Pancreas (tissue), 10 donors: Measurements from ENCODE around the gene RPL11. TPM values are rescaled to one million over a fixed set of nuclear protein-coding genes. Genes with fewer than 3 reads are reported as not detected.

Experiments
- ATAC-seq, 4 donors: fragments of 200-7000 bp; cut with Tn5 transposase; one replicate each; pipeline versions ENCODE4 v1.8.0 to v1.9.1; 2020; ENCODE audit warnings: mild to moderate bottlenecking in 4 of 4, moderate library complexity in 4 of 4
- DNase-seq, 6 donors: peaks; one replicate each; pipeline ENCODE4 v3.0.0-alpha.2; 2020
- FAIRE-seq: peaks from 2 replicates; lab custom pipeline; 2012; peaks lifted over from hg19 to GRCh38; lab: Jason Lieb, UNC
- H3K27ac ChIP-seq, 4 donors: fragments of 200-600 bp; sonication (generic); 1 replicate in 3 of 4; 2 replicates in 1 of 4; pipeline versions ENCODE4 v1.5.0 to v1.8.0; 2020
- H3K27me3 ChIP-seq, 4 donors: fragments of 200-600 bp; one replicate each; pipeline ENCODE4 v1.8.0; 2021
- H3K36me3 ChIP-seq, 3 donors: fragments of 200-600 bp; sonication (generic) in 1 of 3; one replicate each; pipeline versions ENCODE4 v1.5.0 to v1.8.0; 2020 to 2021
- H3K4me1 ChIP-seq, 3 donors: fragments of 200-600 bp; one replicate each; pipeline ENCODE4 v1.8.0; 2021
- H3K4me3 ChIP-seq, 4 donors: fragments of 200-600 bp; sonication (generic) in 2 of 4; one replicate each; pipeline versions ENCODE4 v1.5.0 to v1.8.0; 2020 to 2021
- H3K9me3 ChIP-seq, 4 donors: fragments of 200-600 bp; one replicate each; pipeline ENCODE4 v1.8.0; 2021
- WGBS, 2 donors: extraction: QIAGEN DNeasy Blood & Tissue Kit; methylation state at CpG; one replicate each; pipeline ENCODE4 v1.1.7; 2013; 5-methylcytosine and 5-hydroxymethylcytosine counted together
- intact Hi-C, 3 donors: fragments of 100-400 bp; cut with DNase I; formaldehyde crosslinking; loops; one replicate each; pipeline versions ENCODE4 v1.11.1 to v1.14.2; 2022
- polyA plus RNA-seq, 2 donors: library from polyadenylated mRNA; stranded (reverse); fragments of 200-250 nt; gene quantifications; one replicate each; pipeline ENCODE4 v1.2.3, GENCODE V29; 2013
- total RNA-seq, 6 donors: library from RNA; stranded (reverse); fragmentation: NEBNext Ultra II Directional in 4 of 6; extraction: Animal tissue kit (Norgen Biotek cat#: 25700) in 4 of 6; gene quantifications; one replicate each; pipeline versions ENCODE4 v1.2.1 to v1.2.4, GENCODE V29; 2021 to 2023
- TF ChIP-seq, protein P1 (sequence below), 4 donors: fragments of 200-600 bp; sonication (generic) in 3 of 4; IDR thresholded peaks; one replicate each; pipeline versions ENCODE4 v1.5.0 to v1.8.0; 2021; ENCODE audit warnings: antibody characterized with exemption in 4 of 4
- donor health status: healthy with polysubstance abuse.
- donor health status: DM: no; HTN: no; CAD: no; lungs with moderate emphysema.
- donor health status: DM: no; HTN: no; CAD: no.
- donor health status: control.
- donor health status: control.
- donor health status: Bipolar disorder and iron deficiency.
- donor health status: DM: yes; HTN: yes; CAD: no.
- donor health status: DM: no; HTN: no; CAD: no.
- donor health status: DM: no; HTN: no; CAD: no.
- donor health status: DM: yes; HTN: yes; CAD: no.

RPL11 gene
- total and polyA plus RNA-seq, 8 donors = 511 to 1,484 (median 734) TPM

DNA sequence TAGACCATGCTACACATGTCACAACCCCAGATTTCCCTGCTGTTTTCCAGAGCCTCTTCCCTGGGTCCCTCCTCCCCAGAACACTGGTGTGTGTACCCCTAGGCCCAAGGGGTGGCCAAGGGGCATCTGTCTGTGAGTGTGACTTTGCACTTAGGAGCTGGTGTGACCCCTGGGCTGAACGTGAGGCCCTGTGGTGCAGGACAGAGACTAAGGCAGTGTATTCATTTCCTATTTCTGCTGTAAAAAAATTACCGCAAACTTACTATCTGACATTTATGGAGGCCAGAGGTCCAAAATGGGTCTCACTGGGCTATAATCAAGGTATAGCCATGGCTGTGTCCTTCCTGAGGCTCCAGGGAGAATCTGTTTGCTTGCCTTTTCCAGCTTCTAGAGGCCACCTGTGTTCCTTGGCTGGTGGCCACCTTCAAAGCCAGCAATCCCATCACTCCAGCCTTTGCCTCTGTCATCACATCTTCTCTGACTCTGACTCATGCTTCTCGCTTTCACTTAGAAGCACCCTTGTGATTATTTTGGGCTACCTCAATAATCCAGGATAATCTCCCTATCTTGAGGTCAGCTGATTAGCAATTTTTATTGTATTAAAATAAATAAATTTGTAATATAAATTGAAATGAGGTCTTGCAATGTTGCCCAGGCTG lies 27.7 kb downstream of the RPL11 start:
- H3K4me3 ChIP-seq = no peak overlapping the region
- H3K4me1 ChIP-seq = no peaks in the 10 kb centered on the region
- FAIRE-seq = no peak
- H3K27ac ChIP-seq = no peak overlapping the region
- DNase-seq = no peak
- WGBS, 2 donors = 86 to 87% methylated on average over 3 of the region's 3 CpGs
- H3K36me3 ChIP-seq = no peaks in the 10 kb centered on the region
- ATAC-seq = peak in 3 of 4 donors; percentile 39 to 50 (median 47)
- TF ChIP-seq, protein P1, sequence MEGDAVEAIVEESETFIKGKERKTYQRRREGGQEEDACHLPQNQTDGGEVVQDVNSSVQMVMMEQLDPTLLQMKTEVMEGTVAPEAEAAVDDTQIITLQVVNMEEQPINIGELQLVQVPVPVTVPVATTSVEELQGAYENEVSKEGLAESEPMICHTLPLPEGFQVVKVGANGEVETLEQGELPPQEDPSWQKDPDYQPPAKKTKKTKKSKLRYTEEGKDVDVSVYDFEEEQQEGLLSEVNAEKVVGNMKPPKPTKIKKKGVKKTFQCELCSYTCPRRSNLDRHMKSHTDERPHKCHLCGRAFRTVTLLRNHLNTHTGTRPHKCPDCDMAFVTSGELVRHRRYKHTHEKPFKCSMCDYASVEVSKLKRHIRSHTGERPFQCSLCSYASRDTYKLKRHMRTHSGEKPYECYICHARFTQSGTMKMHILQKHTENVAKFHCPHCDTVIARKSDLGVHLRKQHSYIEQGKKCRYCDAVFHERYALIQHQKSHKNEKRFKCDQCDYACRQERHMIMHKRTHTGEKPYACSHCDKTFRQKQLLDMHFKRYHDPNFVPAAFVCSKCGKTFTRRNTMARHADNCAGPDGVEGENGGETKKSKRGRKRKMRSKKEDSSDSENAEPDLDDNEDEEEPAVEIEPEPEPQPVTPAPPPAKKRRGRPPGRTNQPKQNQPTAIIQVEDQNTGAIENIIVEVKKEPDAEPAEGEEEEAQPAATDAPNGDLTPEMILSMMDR (IDR thresholded peaks at IDR 0.05) = no peak
- H3K9me3 ChIP-seq = no peaks in the 10 kb centered on the region
- intact Hi-C loops = no loop called here
- H3K27me3 ChIP-seq = no peaks in the 10 kb centered on the region

DNA sequence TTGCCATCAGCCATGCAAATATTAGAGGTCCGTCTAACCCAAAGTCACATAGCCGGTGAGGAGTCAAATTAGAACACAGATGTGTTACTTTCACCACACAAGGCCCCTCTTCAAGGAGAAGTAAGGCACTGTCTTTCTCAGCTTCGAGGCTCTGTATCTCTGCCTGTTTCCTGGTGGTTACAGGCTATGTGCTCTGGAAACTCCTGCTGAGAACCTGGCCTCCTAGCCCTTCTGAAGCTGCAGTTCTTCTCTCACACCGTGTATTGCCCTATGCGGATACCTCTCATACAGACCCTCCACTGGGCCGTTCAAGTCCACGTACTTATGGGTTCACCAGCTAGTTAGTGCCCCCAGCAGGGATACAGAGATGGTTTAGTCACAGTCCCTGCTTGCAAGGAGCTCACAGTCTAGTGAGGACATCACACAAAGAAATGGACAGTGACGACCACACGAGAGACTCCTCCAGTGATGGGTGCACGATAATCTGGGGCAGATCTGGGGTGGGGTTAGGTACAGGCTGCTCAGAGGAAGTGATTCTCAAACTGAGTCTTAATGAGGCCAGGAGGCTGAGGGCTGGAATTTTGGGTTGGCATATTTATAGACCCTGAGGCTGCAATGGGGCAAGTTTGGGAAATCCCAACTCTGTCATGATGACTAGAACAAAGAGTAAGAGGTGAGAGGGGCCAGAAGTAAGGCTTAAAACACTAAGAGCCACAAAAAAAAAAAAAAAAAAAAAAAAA lies 28.8 kb downstream of the RPL11 start:
- TF ChIP-seq, protein P1 (IDR thresholded peaks at IDR 0.05) = no peak
- no peaks in the 10 kb centered on the region for H3K36me3 ChIP-seq
- FAIRE-seq (no peak), DNase-seq (no peak), ATAC-seq (no peak)
- intact Hi-C loops = no loop called here
- H3K4me1 ChIP-seq = no peaks in the 10 kb centered on the region
- no peak overlapping the region for H3K27ac ChIP-seq
- no peaks in the 10 kb centered on the region for H3K9me3 ChIP-seq
- H3K27me3 ChIP-seq = no peaks in the 10 kb centered on the region
- 88% methylated on average over 10 of the region's 10 CpGs for WGBS, 2 donors
- H3K4me3 ChIP-seq = no peak overlapping the region

DNA sequence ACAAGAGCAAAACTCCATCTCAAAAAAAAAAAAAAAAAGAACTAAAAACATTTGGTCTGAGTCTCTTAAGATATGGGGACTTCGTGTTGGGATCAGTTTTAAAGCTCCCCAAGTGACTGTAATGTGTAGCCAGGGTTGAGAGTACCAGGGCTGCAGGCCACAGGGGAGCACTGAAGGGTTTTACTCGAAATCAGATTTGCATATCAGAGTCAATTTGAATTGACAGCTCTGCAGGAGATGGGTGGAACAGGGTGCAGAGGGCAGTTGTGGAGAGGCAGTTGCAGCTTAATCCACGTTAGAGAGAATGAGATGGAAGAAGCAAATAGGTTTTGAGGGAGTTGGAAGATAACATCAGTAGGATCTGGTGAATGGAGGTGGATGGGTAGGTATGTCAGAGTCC lies 31.0 kb downstream of the RPL11 start:
- H3K4me3 ChIP-seq = no peak overlapping the region
- intact Hi-C loops = no loop called here
- WGBS, 2 donors = 71 to 79% methylated on average over 3 of the region's 3 CpGs
- H3K4me1 ChIP-seq = peaks cover 7 to 13% (median 12%) of the 10 kb centered on the region in 3 donors
- no peaks in the 10 kb centered on the region for H3K36me3 ChIP-seq
- H3K27me3 ChIP-seq = no peaks in the 10 kb centered on the region
- no peak for ATAC-seq
- no peak overlapping the region for H3K27ac ChIP-seq
- TF ChIP-seq, protein P1 (IDR thresholded peaks at IDR 0.05) = no peak
- FAIRE-seq = no peak
- DNase-seq = no peak
- no peaks in the 10 kb centered on the region for H3K9me3 ChIP-seq

DNA sequence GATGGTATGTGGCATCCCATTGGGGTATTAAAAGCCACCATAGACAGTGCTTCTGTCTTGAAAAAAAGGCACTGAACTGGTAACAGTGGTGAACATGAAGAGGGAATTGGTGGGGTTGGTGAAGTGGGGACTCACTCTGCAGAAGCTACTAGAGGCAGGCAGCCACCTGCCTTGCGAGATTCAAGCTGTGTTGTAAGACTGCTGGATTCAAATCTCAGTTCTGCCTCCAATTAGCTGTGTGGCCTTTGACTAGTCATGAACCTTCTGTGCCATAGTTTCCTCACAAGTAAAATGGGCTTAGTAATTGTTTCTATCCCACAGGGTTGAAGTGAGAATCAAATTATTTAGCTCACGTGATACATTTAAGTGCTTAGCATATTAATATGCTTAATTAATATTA lies 35.1 kb downstream of the RPL11 start:
- WGBS, 2 donors = 76 to 78% methylated on average over 2 of the region's 2 CpGs
- TF ChIP-seq, protein P1 (IDR thresholded peaks at IDR 0.05) = no peak
- no peak for ATAC-seq
- intact Hi-C loops = no loop called here
- H3K9me3 ChIP-seq = no peaks in the 10 kb centered on the region
- no peaks in the 10 kb centered on the region for H3K27me3 ChIP-seq
- H3K4me3 ChIP-seq = no peak overlapping the region
- DNase-seq = no peak
- H3K27ac ChIP-seq = peak overlapping the region; percentile 22 to 83 (median 80)
- peaks cover 25 to 34% (median 32%) of the 10 kb centered on the region in 3 donors for H3K4me1 ChIP-seq
- H3K36me3 ChIP-seq = no peaks in the 10 kb centered on the region
- no peak for FAIRE-seq
